ENCODE results near the gene DIS3L.
A peak's percentile ranks its signal among the peaks of the same experiment; 100 is the strongest.
"Not testable (repeated sequence)": the region's sequence is repeated elsewhere in the genome, so short reads cannot be mapped to it uniquely, and the experiment has no call there.

Gene DIS3L

GRCh38 chr15:66308531-66308930 is 15.2 kb downstream of the DIS3L start:
- FAIRE-seq (no peak), DNase-seq (ENCODE audit: insufficient read length, low spot score) (no peak)

GRCh38 chr15:66309828-66310227 is 16.5 kb downstream of the DIS3L start:
- FAIRE-seq (no peak), DNase-seq (ENCODE audit: insufficient read length, low spot score) (no peak)

- FAIRE-seq (no peak), DNase-seq (ENCODE audit: insufficient read length, low spot score) (no peak)
These were observed 17.4 kb downstream of the DIS3L start for GRCh38 chr15:66310786-66311185.

GRCh38 chr15:66312144-66312543 is 18.8 kb downstream of the DIS3L start:
- FAIRE-seq = no peak

DNA sequence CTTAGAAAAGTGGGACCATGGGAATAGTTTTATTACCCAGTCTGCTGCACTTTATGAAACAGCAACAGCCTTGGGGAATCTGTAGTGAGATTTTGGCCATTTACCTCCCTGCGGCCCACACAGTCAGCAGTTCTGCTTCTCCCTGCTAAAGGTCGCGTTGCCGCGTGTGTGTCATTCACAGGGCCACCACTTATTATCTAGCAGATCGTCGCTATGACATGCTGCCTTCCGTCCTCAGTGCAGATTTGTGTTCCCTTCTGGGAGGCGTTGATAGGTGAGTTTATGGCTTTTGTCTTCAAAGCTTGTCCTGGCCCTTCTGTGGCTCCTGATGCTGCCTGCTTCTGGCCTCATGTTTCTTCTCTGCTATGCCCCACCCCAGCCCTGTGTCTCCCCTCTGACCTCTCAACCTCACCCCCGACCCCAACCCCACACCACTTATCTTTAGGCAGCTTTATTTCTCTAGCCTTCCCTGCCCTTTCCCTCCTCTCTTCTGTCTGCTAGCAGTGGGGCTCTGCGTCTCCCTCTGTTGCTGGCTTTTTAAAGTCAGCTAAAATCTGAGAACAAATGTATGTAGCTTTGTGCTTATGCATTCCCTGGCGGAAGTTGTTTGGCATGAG is 30.1 kb downstream of the DIS3L start:
- FAIRE-seq (no peak), DNase-seq (ENCODE audit: insufficient read length, low spot score) (no peak)

More at GRCh38 chr15:66312144-66312543, 18.8 kb downstream of the DIS3L start:
- no peak for DNase-seq (ENCODE audit: insufficient read length, low spot score)

GRCh38 chr15:66326051-66326450 is 32.7 kb downstream of the DIS3L start:
- no peak for FAIRE-seq
- no peak for DNase-seq (ENCODE audit: insufficient read length, low spot score)

- FAIRE-seq (no peak), DNase-seq (ENCODE audit: insufficient read length, low spot score) (no peak)
These were observed 34.4 kb downstream of the DIS3L start for GRCh38 chr15:66327736-66328135.

- DNase-seq (ENCODE audit: insufficient read length, low spot score) (no peak), FAIRE-seq (no peak)
These were observed 35.4 kb downstream of the DIS3L start for GRCh38 chr15:66328771-66329170.

DNA sequence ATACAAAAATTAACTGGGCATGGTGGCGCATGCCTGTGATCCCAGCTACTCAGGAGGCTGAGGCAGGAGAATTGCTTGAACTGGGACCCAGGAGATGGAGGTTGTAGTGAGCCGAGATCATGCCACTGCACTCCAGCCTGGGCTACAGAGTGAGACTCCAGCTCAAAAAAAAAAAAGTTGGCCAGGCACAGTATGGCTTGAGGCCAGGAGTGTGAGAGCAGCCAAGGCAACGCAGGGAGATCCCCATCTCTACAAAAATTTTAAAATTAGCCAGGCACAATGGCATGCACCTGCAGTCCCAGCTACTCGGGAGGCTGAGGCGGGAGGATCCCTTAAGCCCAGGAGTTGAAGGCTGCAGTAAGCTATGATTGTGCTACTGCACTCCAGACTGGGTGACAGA is 55.2 kb downstream of the DIS3L start:
- not testable (repeated sequence) for FAIRE-seq; DNase-seq (ENCODE audit: insufficient read length, low spot score)

GRCh38 chr15:66356077-66356358 is 62.6 kb downstream of the DIS3L start:
- DNase-seq (ENCODE audit: insufficient read length, low spot score) (peak; percentile 11), FAIRE-seq (no peak)

- DNase-seq (ENCODE audit: insufficient read length, low spot score) (peak; percentile 93), FAIRE-seq (no peak)
These were observed 63.2 kb downstream of the DIS3L start, which contains the start of gene TIPIN for GRCh38 chr15:66356359-66357236. Gene TIPIN (minus strand): TSS chr15:66356685. CDS start chr15:66352947, 3,738 bp downstream.

- FAIRE-seq = no peak
- DNase-seq (ENCODE audit: insufficient read length, low spot score) = no peak
These were observed 66.4 kb downstream of the DIS3L start for GRCh38 chr15:66359740-66360139.

DNA sequence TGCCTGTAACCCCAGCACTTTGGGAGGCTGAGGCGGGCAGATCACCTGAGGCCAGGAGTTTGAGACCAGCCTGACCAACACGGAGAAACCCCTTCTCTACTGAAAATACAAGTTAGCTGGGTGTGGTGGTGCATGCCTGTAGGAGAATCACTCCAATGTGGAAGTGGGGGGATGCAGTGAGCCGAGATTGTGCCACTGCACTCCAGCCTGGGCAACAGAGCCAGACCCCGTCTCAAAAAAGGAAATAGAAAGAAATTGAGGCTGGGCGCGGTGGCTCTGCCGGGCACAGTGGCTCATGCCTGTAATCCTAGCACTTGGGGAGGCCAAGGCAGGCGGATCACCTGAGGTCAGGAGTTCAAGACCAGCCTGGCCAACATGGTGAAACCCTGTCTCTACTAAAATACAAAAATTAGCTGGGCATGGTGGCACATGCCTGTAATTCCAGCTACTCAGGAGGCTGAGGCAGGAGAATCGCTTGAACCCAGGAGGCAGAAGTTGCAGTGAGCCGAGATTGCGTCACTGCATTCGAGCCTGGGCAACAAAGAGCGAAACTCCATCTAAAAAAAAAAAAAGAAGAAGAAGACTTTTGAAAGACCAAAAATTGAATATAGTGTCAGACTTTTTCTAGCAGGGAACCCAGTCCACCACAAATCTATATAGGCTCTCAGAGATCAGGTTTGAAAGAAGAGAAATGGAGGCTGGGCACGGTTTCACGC is 68.5 kb downstream of the DIS3L start:
- FAIRE-seq; DNase-seq (ENCODE audit: insufficient read length, low spot score): not testable (repeated sequence)

GRCh38 chr15:66362776-66363175 is 69.4 kb downstream of the DIS3L start:
- no peak for FAIRE-seq
- DNase-seq (ENCODE audit: insufficient read length, low spot score) = no peak

DNA sequence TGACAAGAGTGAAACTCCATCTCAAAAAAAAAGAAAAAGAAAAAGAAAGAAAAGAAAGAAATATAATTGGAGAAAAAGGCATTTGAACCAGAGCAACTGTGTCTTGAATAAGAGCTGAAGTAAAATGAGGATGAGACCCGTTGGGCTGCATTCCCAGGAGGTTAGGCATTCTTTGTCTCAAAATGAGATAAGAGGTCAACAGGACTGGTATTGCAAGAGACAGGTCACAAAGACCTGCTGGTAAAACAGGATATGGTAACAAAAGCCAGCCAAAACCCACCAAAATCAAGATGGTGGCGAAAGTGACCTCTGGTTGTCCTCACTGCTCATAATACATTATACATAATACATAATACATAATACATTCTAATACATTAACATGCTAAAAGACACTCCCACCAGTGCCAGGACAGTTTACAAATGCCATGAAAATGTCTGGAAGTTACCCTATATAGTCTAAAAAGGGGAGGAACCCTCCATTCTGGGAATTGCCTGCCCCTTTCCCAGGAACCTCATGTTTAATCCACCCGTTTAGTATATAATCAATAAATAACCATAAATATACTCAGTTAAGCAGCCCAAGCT is 71.7 kb downstream of the DIS3L start:
- no peak for FAIRE-seq
- no peak for DNase-seq (ENCODE audit: insufficient read length, low spot score)

GRCh38 chr15:66369773-66370651 is 76.6 kb downstream of the DIS3L start:
- no peak for DNase-seq (ENCODE audit: insufficient read length, low spot score)
- no peak for FAIRE-seq

- FAIRE-seq (no peak), DNase-seq (ENCODE audit: insufficient read length, low spot score) (no peak)
These were observed 80.8 kb downstream of the DIS3L start for GRCh38 chr15:66374179-66374578.

GRCh38 chr15:66378814-66379430 is 85.6 kb downstream of the DIS3L start:
- DNase-seq (ENCODE audit: insufficient read length, low spot score) = no peak
- FAIRE-seq = no peak

- FAIRE-seq; DNase-seq (ENCODE audit: insufficient read length, low spot score): not testable (repeated sequence)
These were observed 88.0 kb downstream of the DIS3L start for GRCh38 chr15:66381376-66381775.

Measured in HTR-8/SVneo (cell line).